Heart left ventricle (tissue), 16 donors: Measurements from ENCODE around the gene ANGPTL5. TPM values are rescaled to one million over a fixed set of nuclear protein-coding genes. Genes with fewer than 3 reads are reported as not detected.

Source experiments
- ATAC-seq, 4 donors: fragments of 200-7000 bp; cut with Tn5 transposase; one replicate each; pipeline ENCODE4 v1.9.1; 2020 to 2022; ENCODE audit warnings: moderate library complexity in 4 of 4, mild to moderate bottlenecking in 3 of 4, moderate number of reproducible peaks in 1 of 4
- DNase-seq, 5 donors: peaks; one replicate each; pipeline ENCODE4 v3.0.0-alpha.2; 2020
- H3K27ac ChIP-seq, 12 donors: fragments of 200-600 bp; sonication (generic) in 4 of 12; one replicate each; pipeline versions ENCODE4 v1.5.0 to v1.8.0; 2016 to 2022; ENCODE audit warnings: mild to moderate bottlenecking in 2 of 12
- H3K27me3 ChIP-seq, 9 donors: fragments of 200-600 bp; sonication (generic) in 2 of 9; one replicate each; pipeline versions ENCODE4 v1.5.1 to v1.8.0; 2016 to 2022; ENCODE audit warnings: mild to moderate bottlenecking in 3 of 9
- H3K36me3 ChIP-seq, 9 donors: fragments of 200-600 bp; sonication (generic) in 2 of 9; one replicate each; pipeline versions ENCODE4 v1.5.0 to v1.8.0; 2018 to 2022; ENCODE audit warnings: mild to moderate bottlenecking in 2 of 9
- H3K4me1 ChIP-seq, 12 donors: fragments of 200-600 bp; sonication (generic) in 4 of 12; one replicate each; pipeline versions ENCODE4 v1.5.0 to v1.8.0; 2016 to 2022; ENCODE audit warnings: mild to moderate bottlenecking in 3 of 12
- H3K4me3 ChIP-seq, 12 donors: fragments of 200-600 bp; sonication (generic) in 4 of 12; one replicate each; pipeline versions ENCODE4 v1.5.0 to v1.8.0; 2017 to 2022; ENCODE audit warnings: mild to moderate bottlenecking in 9 of 12, moderate library complexity in 4 of 12
- H3K9me3 ChIP-seq, 12 donors: fragments of 200-600 bp; sonication (generic) in 4 of 12; one replicate each; pipeline versions ENCODE4 v1.5.0 to v1.8.0; 2016 to 2022; ENCODE audit warnings: mild to moderate bottlenecking in 1 of 12
- POLR2A ChIP-seq, 2 donors: fragments of 450-650 bp; IDR thresholded peaks; one replicate each; pipeline ENCODE4 v1.6.1; 2017; ENCODE audit warnings: antibody characterized with exemption in 2 of 2, mild to moderate bottlenecking in 2 of 2, moderate library complexity in 2 of 2
- WGBS, 4 donors: extraction: QIAGEN DNeasy Blood & Tissue Kit in 2 of 4; methylation state at CpG; one replicate each; pipeline versions ENCODE4 v1.1.5 to v1.1.7; 2013 to 2018; 5-methylcytosine and 5-hydroxymethylcytosine counted together
- intact Hi-C, 10 donors: fragments of 100-400 bp; cut with DNase I; formaldehyde crosslinking; loops; one replicate each; pipeline versions ENCODE4 v1.11.1 to v1.14.2; 2022
- polyA plus RNA-seq, 2 donors: library from polyadenylated mRNA; stranded (reverse); fragments of 200-250 nt; gene quantifications; one replicate each; pipeline ENCODE4 v1.2.3, GENCODE V29; 2013
- total RNA-seq, 9 donors: library from RNA; depleted of rRNA in 2 of 9; stranded (reverse); fragments of >200 nt in 2 of 9; fragmentation: NEBNext Ultra II Directional in 3 of 9; extraction: Animal tissue kit (Norgen Biotek cat#: 25700) in 3 of 9; gene quantifications; one replicate each; pipeline versions ENCODE4 v1.1.0 to v1.2.4, GENCODE V29; 2016 to 2023
- TF ChIP-seq, protein P1 (sequence below), 12 donors: fragments of 200-600 bp; sonication (generic) in 4 of 12; IDR thresholded peaks; one replicate each; pipeline versions ENCODE4 v1.5.0 to v1.8.0; 2018 to 2022; ENCODE audit warnings: antibody characterized with exemption in 12 of 12, mild to moderate bottlenecking in 5 of 12
- donor health status: ischemic (EF 13 %, LVEDD 7.1; RV severe dilation, severe dysfunction).
- donor health status: healthy with polysubstance abuse.
- donor health status: DM: no; HTN: yes; CAD: no.
- donor health status: DM: no; HTN: no; CAD: no.
- donor health status: ischemic (EF 25% LVEDD 6.9; RV normal size, moderate dysfunction).
- donor health status: ischemic (EF 25% LVEDD 5.7; RV mildly dilated, moderate dysfunction).
- donor health status: healthy.
- donor health status: DM: yes; HTN: yes; CAD: no.
- donor health status: ischemic (EF 35%, LVEDD 5.7; RV mildly dilated, moderate dysfunction).
- donor health status: nonischemic (EF 11% LVEDD 7.7; RV severe dilation, severe dysfunction).
- donor health status: DM: yes; HTN: yes; CAD: no.
- donor health status: PGD.
- donor health status: ischemic (EF 29% LVEDD 5.4; RV normal size, mild dysfunction).
- donor health status: nonischemic (EF 23%, LVEDD 6.1; RV moderate dilation, normal function).

ANGPTL5 gene
- total and polyA plus RNA-seq, 11 donors, result 0.10 to 1.8 (median 0.77) TPM

DNA sequence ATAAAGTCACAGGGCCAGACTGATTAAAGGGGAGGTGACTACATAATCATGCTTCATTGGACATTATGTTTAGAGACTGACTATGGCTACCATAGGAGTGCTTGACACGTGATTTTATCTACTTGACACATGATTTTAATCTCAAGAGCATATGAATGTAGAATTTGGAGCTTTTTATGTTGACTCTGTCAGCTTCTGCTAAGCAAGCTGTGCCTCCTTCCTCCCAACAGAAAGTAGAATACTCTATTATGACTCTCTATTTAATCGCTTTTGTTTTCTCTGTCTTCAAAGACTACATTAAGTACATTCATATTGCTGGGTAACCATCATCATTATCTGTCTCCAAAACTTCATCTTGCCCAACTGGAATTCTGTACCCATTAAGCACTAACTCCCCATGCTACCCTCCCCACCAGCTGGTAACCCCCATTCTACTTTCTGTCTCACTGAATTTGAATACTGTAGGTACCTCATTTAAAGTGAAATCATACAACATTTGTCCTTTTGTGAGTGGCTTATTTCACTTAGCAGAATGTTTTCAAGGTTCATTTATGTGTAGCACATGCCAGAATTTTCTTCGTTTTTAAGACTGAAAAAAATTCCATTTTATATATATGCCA is 24.7 kb upstream of the ANGPTL5 start:
- peaks cover 0 to 8% (median 0%) of the 10 kb centered on the region in 9 donors for H3K36me3 ChIP-seq
- no peak for ATAC-seq
- 66 to 75% (median 71%) methylated on average over 3 of the region's 3 CpGs for WGBS, 4 donors
- no peaks in the 10 kb centered on the region for H3K27me3 ChIP-seq
- H3K4me1 ChIP-seq, result no peaks in the 10 kb centered on the region
- H3K4me3 ChIP-seq, result no peak overlapping the region
- H3K27ac ChIP-seq, result no peak overlapping the region
- TF ChIP-seq POLR2A (IDR thresholded peaks at IDR 0.05), result no peak
- intact Hi-C loops, result no loop called here
- no peak for DNase-seq
- H3K9me3 ChIP-seq, result no peaks in the 10 kb centered on the region

DNA sequence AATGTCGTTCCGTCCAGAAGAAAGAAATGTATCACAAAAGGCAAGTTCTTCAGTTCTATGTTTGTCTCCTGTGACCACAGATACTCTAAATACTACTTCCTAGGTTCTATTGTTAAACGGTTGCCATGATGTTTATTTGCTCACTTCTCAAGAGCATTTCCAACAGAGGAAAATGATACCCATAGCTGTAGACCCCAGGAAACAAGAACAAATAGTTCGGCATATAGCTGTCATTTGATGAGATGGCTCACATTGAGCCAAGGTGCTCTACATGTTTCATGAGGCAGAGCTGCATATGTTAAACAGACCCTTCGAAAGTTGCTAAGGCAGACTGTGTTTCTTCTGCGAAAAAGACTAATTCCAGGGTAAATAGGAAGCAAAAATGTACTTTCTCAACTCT is 15.4 kb upstream of the ANGPTL5 start:
- TF ChIP-seq, protein P1, sequence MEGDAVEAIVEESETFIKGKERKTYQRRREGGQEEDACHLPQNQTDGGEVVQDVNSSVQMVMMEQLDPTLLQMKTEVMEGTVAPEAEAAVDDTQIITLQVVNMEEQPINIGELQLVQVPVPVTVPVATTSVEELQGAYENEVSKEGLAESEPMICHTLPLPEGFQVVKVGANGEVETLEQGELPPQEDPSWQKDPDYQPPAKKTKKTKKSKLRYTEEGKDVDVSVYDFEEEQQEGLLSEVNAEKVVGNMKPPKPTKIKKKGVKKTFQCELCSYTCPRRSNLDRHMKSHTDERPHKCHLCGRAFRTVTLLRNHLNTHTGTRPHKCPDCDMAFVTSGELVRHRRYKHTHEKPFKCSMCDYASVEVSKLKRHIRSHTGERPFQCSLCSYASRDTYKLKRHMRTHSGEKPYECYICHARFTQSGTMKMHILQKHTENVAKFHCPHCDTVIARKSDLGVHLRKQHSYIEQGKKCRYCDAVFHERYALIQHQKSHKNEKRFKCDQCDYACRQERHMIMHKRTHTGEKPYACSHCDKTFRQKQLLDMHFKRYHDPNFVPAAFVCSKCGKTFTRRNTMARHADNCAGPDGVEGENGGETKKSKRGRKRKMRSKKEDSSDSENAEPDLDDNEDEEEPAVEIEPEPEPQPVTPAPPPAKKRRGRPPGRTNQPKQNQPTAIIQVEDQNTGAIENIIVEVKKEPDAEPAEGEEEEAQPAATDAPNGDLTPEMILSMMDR (IDR thresholded peaks at IDR 0.05), result no peak
- no peak for TF ChIP-seq POLR2A (IDR thresholded peaks at IDR 0.05)
- 81 to 93% (median 92%) methylated on average over 6 of the region's 6 CpGs for WGBS, 4 donors
- no peak overlapping the region for H3K4me3 ChIP-seq
- no peak overlapping the region for H3K27ac ChIP-seq
- H3K27me3 ChIP-seq, result no peaks in the 10 kb centered on the region
- intact Hi-C loops, result no loop called here
- H3K36me3 ChIP-seq, result no peaks in the 10 kb centered on the region
- no peaks in the 10 kb centered on the region for H3K4me1 ChIP-seq
- ATAC-seq (no peak), DNase-seq (no peak)
- peaks cover 0 to 19% (median 2%) of the 10 kb centered on the region in 12 donors for H3K9me3 ChIP-seq

DNA sequence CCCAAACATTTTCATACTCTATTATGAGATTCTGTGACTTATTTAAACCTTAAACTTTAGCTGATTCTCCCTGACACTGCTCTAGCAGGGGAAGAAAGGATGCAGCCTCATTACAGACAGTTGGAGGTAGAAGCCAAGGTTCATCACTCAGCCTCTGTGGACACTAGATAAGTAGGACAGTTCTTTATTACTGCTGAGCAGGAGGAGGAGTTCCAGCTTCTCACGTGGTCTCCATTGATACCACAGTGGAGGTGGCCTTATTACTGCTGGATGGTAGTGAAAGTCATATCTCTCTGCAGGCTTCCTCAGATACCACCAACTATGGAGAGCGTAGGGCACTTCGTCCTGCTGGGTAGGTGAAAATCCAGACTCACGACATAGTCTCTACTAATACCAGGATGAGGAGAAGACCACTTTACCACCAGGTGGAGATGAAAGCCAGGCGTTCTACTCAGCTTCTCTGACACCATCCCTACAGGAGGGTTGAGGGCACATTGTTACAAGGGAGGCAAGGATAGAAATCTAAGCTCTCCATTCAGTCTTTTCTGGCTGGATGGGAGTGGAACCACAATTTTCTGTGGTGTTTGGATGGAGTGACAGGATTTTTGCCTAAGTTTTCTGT is 13.1 kb upstream of the ANGPTL5 start:
- intact Hi-C loops, result loop anchor here in 1 of 10 donors (10.0 kb wide), 1 partner anchor 55 kb away; no protein-coding TSS in a partner anchor
- DNase-seq (no peak), ATAC-seq (no peak)
- Histone ChIP-seq H3K36me3 (no peaks in the 10 kb centered on the region), H3K27me3 (no peaks in the 10 kb centered on the region), H3K4me1 (no peaks in the 10 kb centered on the region), H3K9me3 (peaks cover 0 to 19% (median 2%) of the 10 kb centered on the region in 12 donors), H3K27ac (no peak overlapping the region), H3K4me3 (no peak overlapping the region)
- WGBS, 4 donors, result 67 to 86% (median 81%) methylated on average over 5 of the region's 5 CpGs
- no peak for TF ChIP-seq POLR2A (IDR thresholded peaks at IDR 0.05)

DNA sequence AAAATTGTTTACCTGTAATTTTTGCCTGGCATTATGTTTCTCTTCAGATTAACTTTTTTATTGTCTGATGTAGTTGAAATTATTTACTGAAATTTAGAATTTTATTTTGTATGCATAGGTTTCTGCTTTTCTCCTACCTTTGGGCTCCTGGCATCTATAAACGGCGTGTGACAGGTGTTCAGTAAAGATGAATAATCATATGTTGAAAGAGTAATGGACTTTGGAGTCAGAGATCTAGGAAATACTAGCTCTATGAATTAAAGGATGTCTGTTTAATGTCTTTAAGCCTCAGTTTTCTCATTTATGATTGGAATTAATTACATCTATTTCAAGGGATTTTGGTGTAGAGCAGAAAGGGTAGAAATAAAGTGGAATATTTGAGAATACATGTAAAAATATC is 7.2 kb upstream of the ANGPTL5 start:
- no peaks in the 10 kb centered on the region for H3K27me3 ChIP-seq
- H3K36me3 ChIP-seq, result peaks cover 0 to 7% (median 0%) of the 10 kb centered on the region in 9 donors
- H3K4me1 ChIP-seq, result no peaks in the 10 kb centered on the region
- intact Hi-C loops, result loop anchor here in 1 of 10 donors (10.0 kb wide), 1 partner anchor 61 kb away; no protein-coding TSS in a partner anchor
- TF ChIP-seq, protein P1 (IDR thresholded peaks at IDR 0.05), result no peak
- ATAC-seq, result no peak
- DNase-seq, result no peak
- H3K4me3 ChIP-seq, result no peak overlapping the region
- H3K9me3 ChIP-seq, result peaks cover 0 to 8% (median 0%) of the 10 kb centered on the region in 12 donors
- 94 to 98% (median 96%) methylated on average over 2 of the region's 2 CpGs for WGBS, 4 donors
- H3K27ac ChIP-seq, result no peak overlapping the region

DNA sequence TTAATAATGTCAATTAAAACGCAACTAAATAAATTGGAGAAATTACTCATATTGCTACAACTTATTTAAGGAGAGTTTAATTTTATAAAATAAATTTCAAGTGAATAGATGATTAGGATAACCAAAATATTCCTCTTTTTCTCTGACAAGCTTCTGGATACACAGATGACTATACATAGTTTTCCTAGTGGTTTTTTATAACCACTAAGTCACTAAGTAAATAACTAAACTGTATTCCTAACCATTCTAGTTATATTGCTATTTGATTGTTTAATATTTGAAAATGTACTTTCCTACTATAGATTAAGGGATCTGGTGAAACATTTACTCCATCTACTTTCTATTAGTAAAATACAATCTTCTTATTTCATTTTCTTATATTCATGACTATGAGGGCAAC is 4.7 kb upstream of the ANGPTL5 start:
- no peak for TF ChIP-seq POLR2A (IDR thresholded peaks at IDR 0.05)
- TF ChIP-seq, protein P1 (IDR thresholded peaks at IDR 0.05), result no peak
- intact Hi-C loops, result loop anchor here in 1 of 10 donors (10.0 kb wide), 1 partner anchor 64 kb away; no protein-coding TSS in a partner anchor
- no peak for ATAC-seq
- Histone ChIP-seq H3K4me1 (peaks cover 0 to 4% (median 0%) of the 10 kb centered on the region in 12 donors), H3K27me3 (no peaks in the 10 kb centered on the region), H3K4me3 (no peak overlapping the region), H3K36me3 (peaks cover 0 to 7% (median 0%) of the 10 kb centered on the region in 9 donors), H3K27ac (no peak overlapping the region), H3K9me3 (no peaks in the 10 kb centered on the region)
- no peak for DNase-seq
- 92 to 98% (median 94%) methylated on average over 1 of the region's 1 CpG for WGBS, 4 donors
